ENCODE results near the gene TRPM3. TPM values are rescaled to one million over a fixed set of nuclear protein-coding genes. Genes with fewer than 3 reads are reported as not detected.

TRPM3 gene
- total RNA-seq, 6 experiments from 2014 or later = 0.02 TPM; not detected in 5

GRCh38 chr9:70574151-70574837, 547.1 kb downstream of the TRPM3 start:
- peaks cover 6% of the 10 kb centered on the region; the same call in 1 of the 2 replicates for H3K27me3 Mint-ChIP-seq (ENCODE audit: insufficient read depth)
- peak; percentile 42 for DNase-seq
- H3K4me3 Mint-ChIP-seq = no peak overlapping the region; the same call in 1 of the 2 replicates
- peaks cover 46% of the 10 kb centered on the region for H3K4me1 Mint-ChIP-seq (ENCODE audit: low read depth)
- no peaks in the 10 kb centered on the region for H3K9me3 Mint-ChIP-seq
- H3K27ac Mint-ChIP-seq = peak overlapping the region; percentile 55
- TF ChIP-seq CTCF (IDR thresholded peaks at IDR 0.05) = no peak
- H3K36me3 Mint-ChIP-seq (ENCODE audit: low read depth) = peaks cover 5% of the 10 kb centered on the region

GRCh38 chr9:70573308-70573707, 548.1 kb downstream of the TRPM3 start:
- Mint-ChIP-seq H3K27ac (no peak overlapping the region), H3K27me3 (ENCODE audit: insufficient read depth) (peaks cover 6% of the 10 kb centered on the region; the same call in 1 of the 2 replicates), H3K9me3 (no peaks in the 10 kb centered on the region), H3K4me1 (ENCODE audit: low read depth) (peaks cover 44% of the 10 kb centered on the region), H3K36me3 (ENCODE audit: low read depth) (peaks cover 5% of the 10 kb centered on the region), H3K4me3 (no peak overlapping the region)
- DNase-seq = no peak
- TF ChIP-seq CTCF (IDR thresholded peaks at IDR 0.05) = no peak

GRCh38 chr9:70571258-70571657, 550.2 kb downstream of the TRPM3 start:
- Mint-ChIP-seq H3K27ac (no peak overlapping the region), H3K4me1 (ENCODE audit: low read depth) (peaks cover 25% of the 10 kb centered on the region), H3K4me3 (no peak overlapping the region), H3K27me3 (ENCODE audit: insufficient read depth) (peaks cover under 1% of the 10 kb centered on the region; the same call in 1 of the 2 replicates), H3K36me3 (ENCODE audit: low read depth) (no peaks in the 10 kb centered on the region), H3K9me3 (no peaks in the 10 kb centered on the region)
- TF ChIP-seq CTCF (IDR thresholded peaks at IDR 0.05) = no peak
- DNase-seq = no peak

- TF ChIP-seq CTCF (IDR thresholded peaks at IDR 0.05) = no peak
- no peaks in the 10 kb centered on the region for H3K36me3 Mint-ChIP-seq (ENCODE audit: low read depth)
- no peaks in the 10 kb centered on the region; the same call in 1 of the 2 replicates for H3K27me3 Mint-ChIP-seq (ENCODE audit: insufficient read depth)
- no peak overlapping the region for H3K4me3 Mint-ChIP-seq
- no peaks in the 10 kb centered on the region for H3K9me3 Mint-ChIP-seq
- no peak for DNase-seq
- H3K4me1 Mint-ChIP-seq (ENCODE audit: low read depth) = peaks cover 14% of the 10 kb centered on the region
- no peak overlapping the region for H3K27ac Mint-ChIP-seq
These were observed 551.6 kb downstream of the TRPM3 start for GRCh38 chr9:70569791-70570190.

- H3K9me3 Mint-ChIP-seq = no peaks in the 10 kb centered on the region
- no peak overlapping the region for H3K4me3 Mint-ChIP-seq
- H3K4me1 Mint-ChIP-seq (ENCODE audit: low read depth) = peaks cover 14% of the 10 kb centered on the region
- no peaks in the 10 kb centered on the region for H3K36me3 Mint-ChIP-seq (ENCODE audit: low read depth)
- no peaks in the 10 kb centered on the region; the same call in 1 of the 2 replicates for H3K27me3 Mint-ChIP-seq (ENCODE audit: insufficient read depth)
- DNase-seq = peak; percentile 6
- no peak for TF ChIP-seq CTCF (IDR thresholded peaks at IDR 0.05)
- H3K27ac Mint-ChIP-seq = no peak overlapping the region
These were observed 552.2 kb downstream of the TRPM3 start for GRCh38 chr9:70569070-70569772.

Data from HFFc6 (cell line).